ENCODE results near the gene CLECL1. TPM values are rescaled to one million over a fixed set of nuclear protein-coding genes. Genes with fewer than 3 reads are reported as not detected.

The CLECL1 gene
- total and polyA plus RNA-seq, 2 experiments from 2014 or later = not detected

GRCh38 chr12:9755035-9755434 lies 22.1 kb upstream of the CLECL1 start:
- no peaks in the 10 kb centered on the region for H3K36me3 Mint-ChIP-seq (ENCODE audit: low read depth)
- no peak overlapping the region for H3K27ac ChIP-seq (ENCODE audit: low read depth)
- H3K4me3 Mint-ChIP-seq = no peak overlapping the region
- no peaks in the 10 kb centered on the region for H3K9me3 Mint-ChIP-seq
- H3K27ac Mint-ChIP-seq = no peak overlapping the region
- H3K79me2 ChIP-seq (replicated peaks; ENCODE audit: insufficient read depth) = no peaks in the 10 kb centered on the region
- peaks cover 8% of the 10 kb centered on the region; the same call in 1 of the 2 replicates for H3K4me1 ChIP-seq (ENCODE audit: insufficient read depth)
- H3K4me1 Mint-ChIP-seq = peaks cover 13% of the 10 kb centered on the region; the same call in 2 of the 3 replicates
- ATAC-seq = no peak
- peaks cover 5% of the 10 kb centered on the region for H3K27me3 Mint-ChIP-seq (ENCODE audit: insufficient read depth, low read depth, poor library complexity)
- no peak overlapping the region for H3K4me2 ChIP-seq
- TF ChIP-seq POLR2AphosphoS5 (IDR thresholded peaks at IDR 0.05; ENCODE audit: low read depth) (no peak), ZNF462 (CRISPR knock-in tag; IDR thresholded peaks at IDR 0.05) (no peak), EZH2phosphoT487 (IDR thresholded peaks at IDR 0.05; ENCODE audit: unreplicated experiment) (no peak), STAT1 (IDR thresholded peaks at IDR 0.05; ENCODE audit: unreplicated experiment) (no peak), ETS1 (IDR thresholded peaks at IDR 0.05) (no peak), REST (IDR thresholded peaks at IDR 0.05; ENCODE audit: unreplicated experiment) (no peak), ZNF114 (CRISPR knock-in tag; IDR thresholded peaks at IDR 0.05) (no peak)
- no peaks in the 10 kb centered on the region for H3K27me3 ChIP-seq (ENCODE audit: insufficient read depth)
- no peak overlapping the region for H3K4me3 ChIP-seq
- H3K36me3 ChIP-seq (ENCODE audit: insufficient read depth) = no peaks in the 10 kb centered on the region
- DNase-seq (ENCODE audit: low spot score) = no peak
- H3K9me2 ChIP-seq (ENCODE audit: insufficient read depth) = no peaks in the 10 kb centered on the region
- H3F3A ChIP-seq (replicated peaks; ENCODE audit: low read depth) = no peaks in the 10 kb centered on the region
- H4K20me1 ChIP-seq (replicated peaks; ENCODE audit: insufficient read depth) = no peaks in the 10 kb centered on the region
- H2AFZ ChIP-seq = peak overlapping the region; percentile 17

All from GM23338 (cell line).